Stimulated activated CD4-positive, alpha-beta T cell treated with anti-CD3 and anti-CD28 coated beads, TNF-alpha, amount 100 ng/mL, for 1 hour (primary cell): ENCODE results near the gene TLE5.
"Not testable (repeated sequence)": the region's sequence is repeated elsewhere in the genome, so short reads cannot be mapped to it uniquely, and the experiment has no call there.

Experiments
- DNase-seq, 3 donors: peaks; one replicate each; pipeline ENCODE4 v3.0.0-alpha.2; 2020; ENCODE audit warnings: low read depth in 3 of 3, low spot score in 1 of 3

The TLE5 gene

GRCh38 chr19:3045885-3046697, 16.2 kb downstream of the TLE5 start:
- DNase-seq, result no peak

- DNase-seq, result no peak
Measured at GRCh38 chr19:3045191-3045590, 17.1 kb downstream of the TLE5 start.

GRCh38 chr19:3042621-3043267, 19.6 kb downstream of the TLE5 start:
- DNase-seq, result no peak

- no peak for DNase-seq
Measured at GRCh38 chr19:3041761-3042620, 20.3 kb downstream of the TLE5 start.

- DNase-seq, result no peak
Measured at GRCh38 chr19:3041327-3041726, 21.0 kb downstream of the TLE5 start.

GRCh38 chr19:3039641-3040077, 22.6 kb downstream of the TLE5 start:
- no peak for DNase-seq

- DNase-seq, result no peak
Measured at GRCh38 chr19:3039125-3039524, 23.2 kb downstream of the TLE5 start.

- DNase-seq, result no peak
Measured at GRCh38 chr19:3038214-3038613, 24.1 kb downstream of the TLE5 start.

- DNase-seq, result not testable (repeated sequence)
Measured at GRCh38 chr19:3036977-3037544, 25.2 kb downstream of the TLE5 start.

GRCh38 chr19:3036119-3036976, 25.9 kb downstream of the TLE5 start:
- DNase-seq, result peak; percentile 50 to 57 (median 55)

GRCh38 chr19:3035542-3036118, 26.7 kb downstream of the TLE5 start:
- peak; percentile 81 to 88 (median 87) for DNase-seq

- DNase-seq, result no peak
Measured at GRCh38 chr19:3034656-3035541, 27.4 kb downstream of the TLE5 start.

GRCh38 chr19:3034406-3034655, 28.0 kb downstream of the TLE5 start:
- DNase-seq, result no peak

- no peak for DNase-seq
Measured at GRCh38 chr19:3033595-3034405, 28.5 kb downstream of the TLE5 start.

GRCh38 chr19:3031607-3031867, 30.8 kb downstream of the TLE5 start:
- DNase-seq, result no peak

GRCh38 chr19:3029065-3029923, 33.0 kb downstream of the TLE5 start, which contains the start of gene TLE2:
Gene TLE2 (minus strand): TSS chr19:3029280. CDS start chr19:3028904, 376 bp downstream.
- no peak for DNase-seq

GRCh38 chr19:3028305-3029064, 33.8 kb downstream of the TLE5 start:
- DNase-seq, result no peak
